ENCODE data around the gene GM2A. TPM values are rescaled to one million over a fixed set of nuclear protein-coding genes. Genes with fewer than 3 reads are reported as not detected.

GM2A gene
- total and polyA plus RNA-seq, 9 of the 15 experiments (the other 6 are each of a cell fraction or from before 2014, with no cell fraction given): 5.8 to 36.0 (median 10.0) TPM

DNA sequence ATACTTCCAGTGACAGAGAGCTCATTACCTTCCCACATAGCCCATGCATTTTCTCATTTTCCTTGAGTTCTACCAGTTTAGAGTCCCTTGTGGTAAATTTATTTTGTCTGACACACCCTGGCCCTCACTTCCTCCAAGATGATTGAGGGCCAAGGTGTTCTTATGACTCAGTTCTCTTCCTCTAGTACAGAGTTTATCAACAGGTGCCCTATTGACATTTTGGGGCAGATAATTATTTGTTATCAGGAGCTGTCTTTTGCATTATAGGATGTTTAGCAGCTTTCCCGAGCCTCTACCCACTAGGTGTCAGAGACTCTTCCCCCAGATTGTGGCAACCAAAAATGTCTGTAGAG lies 43.5 kb downstream of the GM2A start:
- H2AFZ ChIP-seq (ENCODE audit: low read depth, low read length): no peak overlapping the region
- no peaks in the 10 kb centered on the region for H4K20me1 ChIP-seq (replicated peaks; ENCODE audit: control insufficient read depth, insufficient read depth, low read length)
- CTCF ChIA-PET (ENCODE audit: low intra/inter-chr PET ratio): no interaction called here
- no peak overlapping the region for H3K9ac ChIP-seq (ENCODE audit: insufficient read depth in 1 of 2, low read depth in 2 of 2, low read length in 2 of 2)
- H3K27me3 ChIP-seq (ENCODE audit: control insufficient read depth in 2 of 2, insufficient read depth in 2 of 2, low read length in 2 of 2): peaks cover 6 to 12% of the 10 kb centered on the region in 2 experiments
- H3K79me2 ChIP-seq (ENCODE audit: control insufficient read depth, insufficient read depth, low read length): no peaks in the 10 kb centered on the region
- BruUV-seq (replicated peaks): no TSS peak
- ATAC-seq: no peak
- POLR2A ChIA-PET: no interaction called here
- no peak for DNase-seq (ENCODE audit: extremely low read depth in 1 of 4, low spot score in 3 of 4)
- no peak for FAIRE-seq
- H3K9me3 ChIP-seq (replicated peaks; ENCODE audit: control insufficient read depth, insufficient read depth, low read depth, low read length): no peaks in the 10 kb centered on the region
- H3K9me1 ChIP-seq (ENCODE audit: control insufficient read depth, insufficient read depth, low read length): no peaks in the 10 kb centered on the region
- H3K27ac ChIP-seq (ENCODE audit: extremely low read depth, low read depth, low read length): no peak overlapping the region
- no peak overlapping the region for H3K4me3 ChIP-seq
- H3K4me2 ChIP-seq (ENCODE audit: insufficient read depth, low read length): no peak overlapping the region
- no peaks in the 10 kb centered on the region for H3K4me1 ChIP-seq (replicated peaks in 1 of 2; ENCODE audit: control insufficient read depth in 2 of 2, insufficient read depth in 2 of 2, low read length in 2 of 2)
- WGBS (ENCODE audit: insufficient coverage, low coverage, missing lambda C conversion rate): 0% methylated on average over 1 of the region's 1 CpG
- in situ Hi-C loops (cut with MboI) (no loop called here), intact Hi-C loops (cut with micrococcal nuclease) (no loop called here)
- H3K36me3 ChIP-seq (ENCODE audit: control insufficient read depth, insufficient read depth, low read length): no peaks in the 10 kb centered on the region
- no peak for TF ChIP-seq RBM22 (IDR thresholded peaks at IDR 0.05; ENCODE audit: low read depth, low read length, poor library complexity, severe bottlenecking)
- TF ChIP-seq, protein P1, sequence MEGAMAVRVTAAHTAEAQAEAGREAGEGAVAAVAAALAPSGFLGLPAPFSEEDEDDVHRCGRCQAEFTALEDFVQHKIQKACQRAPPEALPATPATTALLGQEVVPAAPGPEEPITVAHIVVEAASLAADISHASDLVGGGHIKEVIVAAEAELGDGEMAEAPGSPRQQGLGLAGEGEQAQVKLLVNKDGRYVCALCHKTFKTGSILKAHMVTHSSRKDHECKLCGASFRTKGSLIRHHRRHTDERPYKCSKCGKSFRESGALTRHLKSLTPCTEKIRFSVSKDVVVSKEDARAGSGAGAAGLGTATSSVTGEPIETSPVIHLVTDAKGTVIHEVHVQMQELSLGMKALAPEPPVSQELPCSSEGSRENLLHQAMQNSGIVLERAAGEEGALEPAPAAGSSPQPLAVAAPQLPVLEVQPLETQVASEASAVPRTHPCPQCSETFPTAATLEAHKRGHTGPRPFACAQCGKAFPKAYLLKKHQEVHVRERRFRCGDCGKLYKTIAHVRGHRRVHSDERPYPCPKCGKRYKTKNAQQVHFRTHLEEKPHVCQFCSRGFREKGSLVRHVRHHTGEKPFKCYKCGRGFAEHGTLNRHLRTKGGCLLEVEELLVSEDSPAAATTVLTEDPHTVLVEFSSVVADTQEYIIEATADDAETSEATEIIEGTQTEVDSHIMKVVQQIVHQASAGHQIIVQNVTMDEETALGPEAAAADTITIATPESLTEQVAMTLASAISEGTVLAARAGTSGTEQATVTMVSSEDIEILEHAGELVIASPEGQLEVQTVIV (CRISPR knock-in tag; IDR thresholded peaks at IDR 0.05; ENCODE audit: borderline replicate concordance): no peak
- TF ChIP-seq KAT2B (IDR thresholded peaks at IDR 0.05; ENCODE audit: low read depth, low read length): no peak
- no peak for TF ChIP-seq MITF (IDR thresholded peaks at IDR 0.05)
- no peak for TF ChIP-seq GTF2E2 (tag; IDR thresholded peaks at IDR 0.05)
- no peak for TF ChIP-seq CHD1 (IDR thresholded peaks at IDR 0.05; ENCODE audit: low read length)
- TF ChIP-seq E2F3 (CRISPR knock-in tag; IDR thresholded peaks at IDR 0.05): no peak
- TF ChIP-seq, protein P2, sequence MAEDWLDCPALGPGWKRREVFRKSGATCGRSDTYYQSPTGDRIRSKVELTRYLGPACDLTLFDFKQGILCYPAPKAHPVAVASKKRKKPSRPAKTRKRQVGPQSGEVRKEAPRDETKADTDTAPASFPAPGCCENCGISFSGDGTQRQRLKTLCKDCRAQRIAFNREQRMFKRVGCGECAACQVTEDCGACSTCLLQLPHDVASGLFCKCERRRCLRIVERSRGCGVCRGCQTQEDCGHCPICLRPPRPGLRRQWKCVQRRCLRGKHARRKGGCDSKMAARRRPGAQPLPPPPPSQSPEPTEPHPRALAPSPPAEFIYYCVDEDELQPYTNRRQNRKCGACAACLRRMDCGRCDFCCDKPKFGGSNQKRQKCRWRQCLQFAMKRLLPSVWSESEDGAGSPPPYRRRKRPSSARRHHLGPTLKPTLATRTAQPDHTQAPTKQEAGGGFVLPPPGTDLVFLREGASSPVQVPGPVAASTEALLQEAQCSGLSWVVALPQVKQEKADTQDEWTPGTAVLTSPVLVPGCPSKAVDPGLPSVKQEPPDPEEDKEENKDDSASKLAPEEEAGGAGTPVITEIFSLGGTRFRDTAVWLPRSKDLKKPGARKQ (CRISPR knock-in tag; IDR thresholded peaks at IDR 0.05): no peak
- no peak for TF ChIP-seq FOXJ2 (tag; IDR thresholded peaks at IDR 0.05)
- no peak for TF ChIP-seq PPARD (CRISPR knock-in tag; IDR thresholded peaks at IDR 0.05)
- TF ChIP-seq, protein P3, sequence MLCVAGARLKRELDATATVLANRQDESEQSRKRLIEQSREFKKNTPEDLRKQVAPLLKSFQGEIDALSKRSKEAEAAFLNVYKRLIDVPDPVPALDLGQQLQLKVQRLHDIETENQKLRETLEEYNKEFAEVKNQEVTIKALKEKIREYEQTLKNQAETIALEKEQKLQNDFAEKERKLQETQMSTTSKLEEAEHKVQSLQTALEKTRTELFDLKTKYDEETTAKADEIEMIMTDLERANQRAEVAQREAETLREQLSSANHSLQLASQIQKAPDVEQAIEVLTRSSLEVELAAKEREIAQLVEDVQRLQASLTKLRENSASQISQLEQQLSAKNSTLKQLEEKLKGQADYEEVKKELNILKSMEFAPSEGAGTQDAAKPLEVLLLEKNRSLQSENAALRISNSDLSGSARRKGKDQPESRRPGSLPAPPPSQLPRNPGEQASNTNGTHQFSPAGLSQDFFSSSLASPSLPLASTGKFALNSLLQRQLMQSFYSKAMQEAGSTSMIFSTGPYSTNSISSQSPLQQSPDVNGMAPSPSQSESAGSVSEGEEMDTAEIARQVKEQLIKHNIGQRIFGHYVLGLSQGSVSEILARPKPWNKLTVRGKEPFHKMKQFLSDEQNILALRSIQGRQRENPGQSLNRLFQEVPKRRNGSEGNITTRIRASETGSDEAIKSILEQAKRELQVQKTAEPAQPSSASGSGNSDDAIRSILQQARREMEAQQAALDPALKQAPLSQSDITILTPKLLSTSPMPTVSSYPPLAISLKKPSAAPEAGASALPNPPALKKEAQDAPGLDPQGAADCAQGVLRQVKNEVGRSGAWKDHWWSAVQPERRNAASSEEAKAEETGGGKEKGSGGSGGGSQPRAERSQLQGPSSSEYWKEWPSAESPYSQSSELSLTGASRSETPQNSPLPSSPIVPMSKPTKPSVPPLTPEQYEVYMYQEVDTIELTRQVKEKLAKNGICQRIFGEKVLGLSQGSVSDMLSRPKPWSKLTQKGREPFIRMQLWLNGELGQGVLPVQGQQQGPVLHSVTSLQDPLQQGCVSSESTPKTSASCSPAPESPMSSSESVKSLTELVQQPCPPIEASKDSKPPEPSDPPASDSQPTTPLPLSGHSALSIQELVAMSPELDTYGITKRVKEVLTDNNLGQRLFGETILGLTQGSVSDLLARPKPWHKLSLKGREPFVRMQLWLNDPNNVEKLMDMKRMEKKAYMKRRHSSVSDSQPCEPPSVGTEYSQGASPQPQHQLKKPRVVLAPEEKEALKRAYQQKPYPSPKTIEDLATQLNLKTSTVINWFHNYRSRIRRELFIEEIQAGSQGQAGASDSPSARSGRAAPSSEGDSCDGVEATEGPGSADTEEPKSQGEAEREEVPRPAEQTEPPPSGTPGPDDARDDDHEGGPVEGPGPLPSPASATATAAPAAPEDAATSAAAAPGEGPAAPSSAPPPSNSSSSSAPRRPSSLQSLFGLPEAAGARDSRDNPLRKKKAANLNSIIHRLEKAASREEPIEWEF (CRISPR knock-in tag; IDR thresholded peaks at IDR 0.05): no peak
- TF ChIP-seq MYBL2 (IDR thresholded peaks at IDR 0.05; ENCODE audit: low read depth): no peak
- no peak for TF ChIP-seq MYBL2 (CRISPR knock-in tag; IDR thresholded peaks at IDR 0.05; ENCODE audit: borderline replicate concordance)
